B cell (primary cell): ENCODE results near the gene BAHCC1. TPM values are rescaled to one million over a fixed set of nuclear protein-coding genes. Genes with fewer than 3 reads are reported as not detected.

Experiments
- ATAC-seq: fragments of 200-7000 bp; cut with Tn5 transposase; one replicate; pipeline ENCODE4 v1.10.0; 2021; ENCODE audit warnings: low read depth, mild to moderate bottlenecking, moderate number of reproducible peaks, moderate library complexity
- CTCF ChIA-PET: fragments of 350-600 bp; sonication (Branson Sonifier 250); formaldehyde crosslinking; loops from one replicate; lab custom pipeline; 2021; ENCODE audit warnings: antibody characterized with exemption, inconsistent platforms; lab: Charles Lee
- POLR2A ChIA-PET: fragments of 350-600 bp; sonication (Branson Sonifier 250); formaldehyde crosslinking; loops from one replicate; lab custom pipeline; 2021; ENCODE audit warnings: antibody characterized with exemption; lab: Charles Lee
- DNase-seq: peaks from one replicate; pipeline ENCODE4 v3.0.0; 2013
- H2AFZ ChIP-seq: 2 replicates; pipeline ENCODE4 v1.6.1; 2012; ENCODE audit warnings: mild to moderate bottlenecking, low read depth, low read length; ENCODE audit not compliant: insufficient read depth, poor library complexity, severe bottlenecking
- H3K27ac ChIP-seq, 2 donors: 1 replicate in 1 of 2; 2 replicates in 1 of 2; pipeline ENCODE4 v1.5.1; 2012 to 2013; ENCODE audit warnings: low read length in 2 of 2, mild to moderate bottlenecking in 2 of 2, moderate library complexity in 1 of 2
- H3K27me3 ChIP-seq, 4 experiments: fragments of 200-600 bp in 1 of 4; sonication (generic) in 1 of 4; replicated peaks in 1 of 4; 1 replicate in 2 of 4; 2 replicates in 2 of 4; pipeline versions ENCODE4 v1.6.1 to v1.7.0; 2013 to 2016; ENCODE audit warnings: low read length in 3 of 4, mild to moderate bottlenecking in 2 of 4, mixed read lengths in 1 of 4, moderate library complexity in 1 of 4; ENCODE audit not compliant: insufficient read depth in 4 of 4, control insufficient read depth in 3 of 4; ENCODE audit errors: control extremely low read depth in 1 of 4
- H3K36me3 ChIP-seq, 2 experiments: replicated peaks in 1 of 2; 1 replicate in 1 of 2; 2 replicates in 1 of 2; pipeline versions ENCODE4 v1.6.1 to v1.7.1; 2013; ENCODE audit warnings: low read length in 1 of 2; ENCODE audit not compliant: insufficient read depth in 2 of 2, control insufficient read depth in 1 of 2; ENCODE audit errors: control extremely low read depth in 1 of 2, extremely low read depth in 1 of 2
- H3K4me1 ChIP-seq, 2 donors: fragments of 200-600 bp in 1 of 2; sonication (generic) in 1 of 2; 1 replicate in 1 of 2; 2 replicates in 1 of 2; pipeline versions ENCODE4 v1.5.1 to v1.6.1; 2013 to 2017; ENCODE audit warnings: low read length in 2 of 2; ENCODE audit not compliant: control insufficient read depth in 2 of 2, insufficient read depth in 2 of 2
- H3K4me2 ChIP-seq: replicated peaks from 2 replicates; pipeline ENCODE3; 2012; ENCODE audit warnings: mild to moderate bottlenecking, low read depth, low read length; ENCODE audit not compliant: poor library complexity, severe bottlenecking
- H3K4me3 ChIP-seq, 5 experiments: fragments of 200-600 bp in 1 of 5; sonication (generic) in 1 of 5; 1 replicate in 3 of 5; 2 replicates in 2 of 5; pipeline versions ENCODE4 v1.5.1 to v1.7.0; 2011 to 2016; ENCODE audit warnings: low read length in 4 of 5, mild to moderate bottlenecking in 4 of 5, low read depth in 2 of 5, control low read depth in 1 of 5, moderate library complexity in 1 of 5; ENCODE audit not compliant: insufficient read depth in 1 of 5; ENCODE audit errors: control extremely low read depth in 1 of 5, extremely low read depth in 1 of 5
- H3K79me2 ChIP-seq: fragments of 200-600 bp; sonication (generic); one replicate; pipeline ENCODE4 v1.6.0; 2016; ENCODE audit warnings: low read length; ENCODE audit not compliant: control insufficient read depth, insufficient read depth
- H3K9ac ChIP-seq: fragments of 200-600 bp; sonication (generic); 2 replicates; pipeline ENCODE4 v1.6.1; 2017; ENCODE audit warnings: mild to moderate bottlenecking, low read length, moderate library complexity
- H3K9me3 ChIP-seq, 3 donors: one replicate each; pipeline versions ENCODE4 v1.6.1 to v1.7.1; 2013; ENCODE audit warnings: low read length in 2 of 3; ENCODE audit not compliant: control insufficient read depth in 2 of 3, insufficient read depth in 1 of 3; ENCODE audit errors: control extremely low read depth in 1 of 3
- H4K20me1 ChIP-seq: 2 replicates; pipeline ENCODE4 v1.6.0; 2012; ENCODE audit warnings: mild to moderate bottlenecking, low read length; ENCODE audit not compliant: insufficient read depth, control insufficient read depth, poor library complexity, severe bottlenecking
- H3K27ac Mint-ChIP-seq: one replicate; pipeline ENCODE4 v1.8.0; 2021; ENCODE audit warnings: mixed read lengths
- H3K27me3 Mint-ChIP-seq: one replicate; pipeline ENCODE4 v1.8.0; 2021; ENCODE audit warnings: mixed read lengths
- H3K4me1 Mint-ChIP-seq: one replicate; pipeline ENCODE4 v1.8.0; 2021; ENCODE audit warnings: mixed read lengths
- H3K4me3 Mint-ChIP-seq: one replicate; pipeline ENCODE4 v1.8.0; 2021; ENCODE audit warnings: mixed read lengths
- H3K9me3 Mint-ChIP-seq: one replicate; pipeline ENCODE4 v1.8.0; 2022; ENCODE audit warnings: mixed read lengths; ENCODE audit not compliant: insufficient read depth
- EZH2 ChIP-seq: IDR thresholded peaks from 2 replicates; pipeline ENCODE4 v1.6.1; 2012; ENCODE audit warnings: borderline replicate concordance, low read depth, mild to moderate bottlenecking, moderate library complexity, low read length; ENCODE audit not compliant: insufficient read depth, poor library complexity, severe bottlenecking
- WGBS: methylation state at CpG from one replicate; pipeline ENCODE4 v1.1.5; 2013; ENCODE audit warnings: missing lambda C conversion rate; ENCODE audit not compliant: insufficient coverage; 5-methylcytosine and 5-hydroxymethylcytosine counted together
- intact Hi-C: fragments of 100-400 bp; cut with micrococcal nuclease; formaldehyde crosslinking; loops from one replicate; pipeline ENCODE4 v1.10.0; 2022
- polyA plus RNA-seq: library from polyadenylated mRNA; depleted of rRNA; stranded (reverse); fragments of >200 nt; gene quantifications from 2 replicates; pipeline ENCODE4 v1.2.3, GENCODE V29; 2012
- total RNA-seq, 2 donors: library from RNA; stranded (reverse); fragments of 120-200 nt in 1 of 2; gene quantifications; 1 replicate in 1 of 2; 2 replicates in 1 of 2; pipeline versions ENCODE4 v1.2.3 to v1.2.4, GENCODE V29; 2013 to 2022
- TF ChIP-seq, protein P1 (sequence below): fragments of 200-600 bp; IDR thresholded peaks from one replicate; pipeline ENCODE4 v1.8.0; 2022; ENCODE audit warnings: antibody characterized with exemption, mild to moderate bottlenecking

Gene BAHCC1
- total and polyA plus RNA-seq, 2 donors (not counting 1 experiment from before 2014, with no cell fraction given) = 0.12 to 0.48 TPM

GRCh38 chr17:81474958-81475357 is 79.7 kb downstream of the BAHCC1 start:
- ChIA-PET CTCF (no interaction called here), POLR2A (no interaction called here)
- no peak overlapping the region for H3K27ac Mint-ChIP-seq
- Histone ChIP-seq H3K9ac (no peak overlapping the region), H2AFZ (no peak overlapping the region), H3K4me2 (no peak overlapping the region), H3K4me3 (no peak overlapping the region), H3K4me1 (no peaks in the 10 kb centered on the region), H3K9me3 (peaks cover 0 to 12% (median 0%) of the 10 kb centered on the region in 3 donors), H3K27ac (no peak overlapping the region), H4K20me1 (no peaks in the 10 kb centered on the region), H3K79me2 (no peaks in the 10 kb centered on the region), H3K36me3 (no peaks in the 10 kb centered on the region), H3K27me3 (peaks cover 0 to 3% (median 1%) of the 10 kb centered on the region in 4 experiments)
- no peak overlapping the region for H3K4me3 Mint-ChIP-seq
- H3K27me3 Mint-ChIP-seq = peaks cover 4% of the 10 kb centered on the region
- WGBS = 75% methylated on average over 15 of the region's 16 CpGs
- TF ChIP-seq, protein P1, sequence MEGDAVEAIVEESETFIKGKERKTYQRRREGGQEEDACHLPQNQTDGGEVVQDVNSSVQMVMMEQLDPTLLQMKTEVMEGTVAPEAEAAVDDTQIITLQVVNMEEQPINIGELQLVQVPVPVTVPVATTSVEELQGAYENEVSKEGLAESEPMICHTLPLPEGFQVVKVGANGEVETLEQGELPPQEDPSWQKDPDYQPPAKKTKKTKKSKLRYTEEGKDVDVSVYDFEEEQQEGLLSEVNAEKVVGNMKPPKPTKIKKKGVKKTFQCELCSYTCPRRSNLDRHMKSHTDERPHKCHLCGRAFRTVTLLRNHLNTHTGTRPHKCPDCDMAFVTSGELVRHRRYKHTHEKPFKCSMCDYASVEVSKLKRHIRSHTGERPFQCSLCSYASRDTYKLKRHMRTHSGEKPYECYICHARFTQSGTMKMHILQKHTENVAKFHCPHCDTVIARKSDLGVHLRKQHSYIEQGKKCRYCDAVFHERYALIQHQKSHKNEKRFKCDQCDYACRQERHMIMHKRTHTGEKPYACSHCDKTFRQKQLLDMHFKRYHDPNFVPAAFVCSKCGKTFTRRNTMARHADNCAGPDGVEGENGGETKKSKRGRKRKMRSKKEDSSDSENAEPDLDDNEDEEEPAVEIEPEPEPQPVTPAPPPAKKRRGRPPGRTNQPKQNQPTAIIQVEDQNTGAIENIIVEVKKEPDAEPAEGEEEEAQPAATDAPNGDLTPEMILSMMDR = no peak
- TF ChIP-seq EZH2 = no peak
- DNase-seq (no peak), ATAC-seq (no peak)
- H3K4me1 Mint-ChIP-seq = no peaks in the 10 kb centered on the region
- H3K9me3 Mint-ChIP-seq = no peaks in the 10 kb centered on the region
- intact Hi-C loops = no loop called here

GRCh38 chr17:81476097-81476496 is 80.8 kb downstream of the BAHCC1 start:
- CTCF ChIA-PET = no interaction called here
- H3K4me2 ChIP-seq = no peak overlapping the region
- H3K27me3 ChIP-seq = peaks cover 0 to 13% (median 6%) of the 10 kb centered on the region in 4 experiments
- H2AFZ ChIP-seq = no peak overlapping the region
- no peaks in the 10 kb centered on the region for H3K9me3 Mint-ChIP-seq
- no peak for DNase-seq
- no peaks in the 10 kb centered on the region for H3K79me2 ChIP-seq
- intact Hi-C loops = no loop called here
- no peak overlapping the region for H3K4me3 Mint-ChIP-seq
- peaks cover 5 to 6% of the 10 kb centered on the region in 2 donors for H3K4me1 ChIP-seq
- H3K27ac Mint-ChIP-seq = no peak overlapping the region
- no peak for ATAC-seq
- no peak overlapping the region for H3K27ac ChIP-seq
- H3K36me3 ChIP-seq = no peaks in the 10 kb centered on the region
- H4K20me1 ChIP-seq = no peaks in the 10 kb centered on the region
- no peaks in the 10 kb centered on the region for H3K4me1 Mint-ChIP-seq
- 94% methylated on average over 7 of the region's 7 CpGs for WGBS
- no peak overlapping the region for H3K9ac ChIP-seq
- TF ChIP-seq, protein P1 = no peak
- no peak for TF ChIP-seq EZH2
- POLR2A ChIA-PET = no interaction called here
- peaks cover 4% of the 10 kb centered on the region for H3K27me3 Mint-ChIP-seq
- H3K9me3 ChIP-seq = peaks cover 0 to 16% (median 0%) of the 10 kb centered on the region in 3 donors
- no peak overlapping the region for H3K4me3 ChIP-seq
